Measurements from ENCODE around the gene ADSS1.

DNA sequence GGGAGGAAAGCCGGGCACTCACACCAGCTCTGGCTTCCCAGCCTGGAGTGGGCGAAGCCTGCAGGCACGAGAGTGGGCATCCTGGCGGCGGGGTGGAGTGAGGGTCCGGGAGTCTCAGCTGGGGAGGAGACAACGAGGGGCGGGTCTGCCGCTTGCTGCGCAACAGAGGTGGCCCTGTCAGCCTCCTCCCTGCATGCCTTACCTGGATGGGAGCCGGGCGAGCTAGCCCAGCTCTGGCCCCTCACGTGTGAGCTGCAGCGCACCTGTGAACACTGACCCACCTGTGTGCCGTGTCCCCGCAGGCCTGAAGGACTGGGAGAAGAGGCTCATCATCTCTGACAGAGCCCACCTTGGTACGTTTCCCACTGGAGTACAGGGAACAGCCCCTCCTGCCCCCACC is 15.0 kb downstream of the ADSS1 start:
- TF ChIP-seq CTCF (conservative IDR thresholded peaks at IDR 0.05 in 1 of 2, IDR thresholded peaks at IDR 0.05 in 1 of 2; ENCODE audit: low read depth in 1 of 2, low read length in 2 of 2) (no peak), EZH2 (IDR thresholded peaks at IDR 0.05; ENCODE audit: low read length, missing control alignments) (no peak)

Data from fibroblast of lung (primary cell).